KOPT-K1 (cell line): ENCODE data around the gene CHST1.

ENCODE experiments used
- H3K27ac ChIP-seq: fragments of 200-600 bp; sonication (generic); 2 replicates; pipeline ENCODE4 v1.5.1; 2016; ENCODE audit warnings: antibody characterized with exemption, mild to moderate bottlenecking, low read depth, low read length; ENCODE audit not compliant: poor library complexity, severe bottlenecking
- H3K36me3 ChIP-seq: fragments of 200-600 bp; sonication (generic); 2 replicates; pipeline ENCODE4 v1.5.1; 2017; ENCODE audit warnings: antibody characterized with exemption, mild to moderate bottlenecking, low read length, moderate library complexity; ENCODE audit not compliant: insufficient read depth
- H3K9me3 ChIP-seq: fragments of 200-600 bp; sonication (generic); 2 replicates; pipeline ENCODE4 v1.5.1; 2017; ENCODE audit warnings: antibody characterized with exemption, low read length, mild to moderate bottlenecking; ENCODE audit not compliant: insufficient read depth, poor library complexity, severe bottlenecking

CHST1 gene

DNA sequence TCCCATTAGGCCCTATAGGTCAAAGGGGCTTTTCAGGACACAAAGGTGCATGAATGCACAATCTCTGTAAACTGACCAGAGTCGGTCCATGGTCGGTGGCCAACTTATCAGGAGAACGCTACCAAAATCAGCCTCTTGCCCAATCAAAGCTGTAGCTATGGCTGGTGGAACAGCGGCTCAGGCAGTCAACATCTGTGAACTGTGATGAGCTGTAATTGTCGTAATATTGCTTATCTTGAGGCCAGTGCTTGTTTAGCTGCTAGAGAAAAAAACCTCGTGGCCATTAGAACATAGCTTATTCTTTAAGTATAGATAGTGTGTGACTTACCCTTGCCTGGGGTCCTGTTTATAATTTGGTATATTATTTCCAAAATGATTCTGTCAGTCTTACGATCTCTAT, 14.4 kb upstream of the CHST1 start:
- H3K36me3 ChIP-seq: no peaks in the 10 kb centered on the region
- H3K9me3 ChIP-seq: no peaks in the 10 kb centered on the region
- no peak overlapping the region for H3K27ac ChIP-seq

DNA sequence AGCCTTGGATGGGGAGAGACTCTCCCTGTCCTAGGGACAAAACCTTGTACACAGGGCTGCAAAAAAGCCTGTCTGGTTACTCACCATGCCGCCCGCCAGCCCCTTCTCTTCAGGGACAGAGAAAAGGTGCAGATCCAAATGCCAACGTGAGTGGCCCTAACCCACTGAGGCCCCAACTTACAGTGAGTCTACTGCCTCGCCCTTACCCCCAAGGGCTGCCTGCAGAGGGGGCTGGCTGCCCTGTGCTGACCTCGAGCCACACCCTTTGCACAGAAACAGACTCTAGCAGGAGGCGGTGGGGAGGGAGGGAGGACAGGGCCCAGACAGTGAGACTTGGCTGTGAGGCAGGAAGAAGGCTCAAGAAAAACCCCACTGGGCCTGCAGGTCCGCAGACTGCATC, 13.6 kb upstream of the CHST1 start:
- no peak overlapping the region for H3K27ac ChIP-seq
- H3K36me3 ChIP-seq: no peaks in the 10 kb centered on the region
- no peaks in the 10 kb centered on the region for H3K9me3 ChIP-seq

DNA sequence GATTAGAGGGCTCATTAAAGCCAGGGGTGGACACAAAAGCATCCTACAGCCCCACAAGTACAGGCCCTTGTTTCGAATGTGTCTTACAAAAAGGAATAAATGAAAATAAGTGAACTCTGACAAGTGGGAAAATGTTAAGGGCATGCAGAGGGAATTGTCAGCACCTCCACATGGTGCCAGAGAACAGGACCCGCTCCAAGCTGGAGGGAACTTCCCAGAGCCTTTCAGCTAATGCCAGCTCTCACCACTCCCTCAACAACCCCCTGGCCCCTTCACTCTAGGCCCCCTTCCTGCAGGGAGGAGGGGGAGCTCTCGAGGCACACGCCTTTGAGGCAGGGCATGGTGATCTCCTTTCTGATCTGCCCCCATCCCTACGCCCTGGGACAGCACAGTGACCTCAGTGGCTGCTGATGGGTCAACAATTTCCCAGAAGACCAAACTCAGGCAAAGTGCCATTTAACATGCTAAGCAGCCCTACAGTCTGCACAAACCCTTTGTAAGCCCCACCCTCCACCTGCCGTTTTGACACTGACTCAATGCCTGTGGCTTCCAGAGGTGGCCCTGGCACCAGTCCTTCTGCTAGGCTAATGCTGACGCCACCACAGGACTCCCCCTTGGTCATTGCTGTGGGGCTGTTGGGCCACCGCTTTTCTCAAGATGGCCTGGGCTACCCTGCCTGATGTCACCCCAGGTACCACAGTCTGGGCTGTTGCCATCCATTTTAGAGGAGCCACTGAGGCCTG, 12.5 kb upstream of the CHST1 start:
- Histone ChIP-seq H3K9me3 (no peaks in the 10 kb centered on the region), H3K27ac (no peak overlapping the region), H3K36me3 (no peaks in the 10 kb centered on the region)

DNA sequence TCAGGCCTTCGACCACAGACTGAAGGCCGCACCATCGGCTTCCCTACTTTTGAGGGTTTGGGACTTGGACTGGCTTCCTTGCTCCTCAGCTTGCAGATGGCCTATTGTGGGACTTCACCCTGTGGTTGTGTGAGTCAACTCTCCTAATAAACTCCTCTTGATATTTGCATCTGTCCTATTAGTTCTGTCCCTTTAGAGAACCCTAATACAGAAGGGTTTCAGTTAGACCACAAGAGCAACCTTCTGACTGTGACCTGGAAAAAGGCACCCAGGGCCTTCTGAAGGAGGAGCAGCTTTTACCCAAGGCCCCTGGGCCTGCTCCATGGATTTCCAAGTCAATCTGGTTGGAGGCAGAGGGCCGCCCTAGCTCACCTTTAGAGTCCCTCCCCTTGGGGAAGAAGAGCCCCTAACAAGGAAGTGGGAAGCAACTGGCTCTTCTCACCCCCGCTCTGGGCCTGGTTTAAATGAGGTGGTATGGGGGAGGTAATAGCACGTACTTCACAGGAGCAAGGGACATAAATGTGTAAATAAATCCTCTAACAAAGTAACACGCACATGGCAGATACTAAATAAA, 11.2 kb upstream of the CHST1 start:
- Histone ChIP-seq H3K36me3 (no peaks in the 10 kb centered on the region), H3K9me3 (no peaks in the 10 kb centered on the region), H3K27ac (no peak overlapping the region)

DNA sequence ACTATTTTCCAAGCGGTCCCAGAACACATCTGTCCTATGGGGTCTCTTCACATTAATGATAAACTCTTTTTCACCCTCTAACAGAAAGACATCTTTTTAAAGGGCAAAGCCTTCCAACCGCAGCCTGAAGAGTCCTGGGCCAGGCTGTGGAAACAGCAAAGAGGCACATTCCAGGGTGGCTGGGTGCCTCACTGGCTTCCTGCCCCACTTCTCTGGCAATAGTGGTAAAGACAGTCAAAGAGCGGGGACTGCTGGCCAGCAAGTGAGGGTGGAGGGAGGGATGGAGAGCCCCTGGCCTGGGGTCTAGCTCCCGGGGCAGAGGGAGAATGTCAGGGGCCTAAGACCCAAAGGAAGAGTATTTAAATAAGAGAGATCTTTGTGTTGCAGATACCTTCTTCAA, 10.2 kb upstream of the CHST1 start:
- no peaks in the 10 kb centered on the region for H3K36me3 ChIP-seq
- H3K27ac ChIP-seq: no peak overlapping the region

DNA sequence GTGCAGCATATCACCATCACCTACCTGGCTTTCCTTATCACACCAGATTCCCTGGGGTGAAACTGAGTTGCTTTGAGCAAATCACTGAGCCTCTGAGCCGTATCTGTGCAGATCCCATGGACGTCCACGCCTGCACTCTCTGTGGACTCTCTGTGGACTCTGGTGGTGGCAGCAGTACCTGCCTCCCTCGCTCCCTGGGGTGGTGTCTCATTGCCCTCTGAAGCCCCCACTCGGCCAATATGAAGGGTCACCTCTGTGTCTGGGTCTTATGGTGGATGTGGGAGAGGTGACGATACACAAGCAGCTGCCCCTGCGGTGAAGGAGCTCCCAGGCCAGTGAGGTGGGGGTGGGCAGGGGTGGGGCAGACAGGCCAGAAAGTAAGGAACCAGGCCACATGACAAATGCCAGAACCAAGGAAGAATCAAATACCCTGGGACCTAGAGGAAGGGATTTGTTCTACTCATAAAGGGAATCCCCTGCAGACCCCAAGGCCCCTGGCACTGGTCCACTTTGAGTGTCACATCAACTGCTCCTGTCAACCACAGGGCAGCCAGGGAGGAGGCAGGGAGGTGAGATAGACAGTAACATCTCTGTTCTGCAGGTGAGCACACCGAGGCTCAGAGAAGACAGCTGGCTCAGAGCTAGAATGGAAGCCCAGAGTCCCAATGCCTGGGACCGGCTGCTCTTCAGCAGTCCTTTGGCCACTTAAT, 9.2 kb upstream of the CHST1 start:
- no peaks in the 10 kb centered on the region for H3K9me3 ChIP-seq
- no peaks in the 10 kb centered on the region for H3K36me3 ChIP-seq
- H3K27ac ChIP-seq: no peak overlapping the region

More for the DNA sequence above, 10.2 kb upstream of the CHST1 start:
- H3K9me3 ChIP-seq: no peaks in the 10 kb centered on the region

DNA sequence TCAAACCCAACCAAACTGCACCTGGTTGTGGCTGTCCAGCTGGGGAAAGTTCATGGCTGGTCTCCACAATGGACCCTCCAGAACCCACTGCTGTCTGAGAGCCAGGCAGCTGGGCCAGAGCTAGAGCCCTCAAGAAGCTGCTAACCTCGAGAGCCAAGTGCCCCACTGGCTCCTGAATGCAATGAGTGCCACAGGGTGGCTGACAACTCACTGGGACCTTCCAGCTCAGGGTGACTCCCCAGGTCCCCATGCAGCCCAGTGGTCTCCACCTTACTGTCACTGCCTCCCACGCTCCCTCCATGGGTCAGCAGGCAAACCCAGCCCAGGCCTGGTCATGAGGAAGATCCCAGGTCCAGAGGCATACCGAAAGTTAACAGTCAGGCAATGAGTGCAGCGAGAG, 8.0 kb upstream of the CHST1 start:
- Histone ChIP-seq H3K27ac (no peak overlapping the region), H3K36me3 (no peaks in the 10 kb centered on the region), H3K9me3 (no peaks in the 10 kb centered on the region)

DNA sequence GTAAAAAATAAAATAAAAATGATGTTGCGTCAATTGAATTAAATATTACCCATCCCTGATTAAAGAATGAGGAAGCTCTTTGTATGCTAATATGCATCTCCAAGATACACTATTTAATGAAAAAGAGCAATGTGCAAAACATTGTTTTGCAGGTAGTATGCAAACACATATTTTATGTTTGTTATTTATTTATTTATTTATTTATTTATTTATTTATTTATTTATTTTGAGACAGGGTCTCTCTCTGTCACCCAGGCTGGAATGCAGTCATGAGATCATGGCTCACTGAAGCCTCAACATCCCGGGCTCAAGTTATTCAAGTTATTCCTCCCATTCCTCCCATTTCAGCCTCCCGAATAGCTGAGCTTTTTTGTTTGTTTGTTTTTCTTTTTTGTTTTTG, 7.2 kb upstream of the CHST1 start:
- no peak overlapping the region for H3K27ac ChIP-seq
- no peaks in the 10 kb centered on the region for H3K36me3 ChIP-seq
- no peaks in the 10 kb centered on the region for H3K9me3 ChIP-seq

DNA sequence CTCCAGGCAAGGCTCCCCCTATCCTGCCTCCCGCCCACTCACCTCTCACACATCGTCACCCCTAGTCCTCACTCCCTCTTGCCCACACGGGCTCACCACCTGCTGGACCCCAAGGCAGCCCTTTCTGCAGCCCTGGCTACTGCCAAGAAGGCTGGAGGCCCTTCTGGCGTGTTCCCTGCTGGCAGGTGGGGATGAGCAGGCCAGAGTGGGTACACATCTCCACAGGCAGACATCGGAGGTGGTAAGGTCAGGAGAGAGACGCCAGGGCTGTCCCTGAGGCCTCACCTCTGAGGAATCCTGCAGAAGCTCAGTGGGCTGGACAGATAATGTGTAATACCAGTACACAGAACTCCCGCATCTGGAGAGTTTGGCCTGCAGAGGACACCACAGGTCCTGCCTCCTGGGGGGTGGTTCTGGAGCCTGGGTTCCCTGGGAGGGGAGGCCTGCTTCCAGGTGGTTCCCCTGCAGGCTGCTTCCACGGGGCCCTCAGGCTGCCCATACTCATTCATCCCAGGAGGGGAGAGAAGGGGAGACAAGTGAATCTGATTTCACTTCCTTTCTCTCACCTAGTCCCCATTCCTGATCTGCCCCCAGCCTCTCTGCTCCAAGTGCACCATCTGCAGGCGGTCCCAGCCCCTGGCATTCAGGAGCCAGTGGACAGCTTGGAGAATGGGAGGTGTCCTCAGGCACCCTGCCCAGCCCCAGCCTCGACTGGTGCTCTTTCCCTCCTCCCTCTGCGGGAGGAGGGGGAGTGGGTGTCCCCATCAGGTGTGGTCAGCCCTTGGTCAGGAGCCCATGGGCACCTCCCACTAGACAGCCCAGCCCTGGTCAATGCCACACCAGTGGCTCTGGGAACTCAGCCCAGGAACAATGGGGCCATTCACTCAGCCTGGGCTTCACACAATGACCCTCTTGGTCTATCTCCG, 6.1 kb upstream of the CHST1 start:
- Histone ChIP-seq H3K27ac (no peak overlapping the region), H3K9me3 (no peaks in the 10 kb centered on the region), H3K36me3 (no peaks in the 10 kb centered on the region)

DNA sequence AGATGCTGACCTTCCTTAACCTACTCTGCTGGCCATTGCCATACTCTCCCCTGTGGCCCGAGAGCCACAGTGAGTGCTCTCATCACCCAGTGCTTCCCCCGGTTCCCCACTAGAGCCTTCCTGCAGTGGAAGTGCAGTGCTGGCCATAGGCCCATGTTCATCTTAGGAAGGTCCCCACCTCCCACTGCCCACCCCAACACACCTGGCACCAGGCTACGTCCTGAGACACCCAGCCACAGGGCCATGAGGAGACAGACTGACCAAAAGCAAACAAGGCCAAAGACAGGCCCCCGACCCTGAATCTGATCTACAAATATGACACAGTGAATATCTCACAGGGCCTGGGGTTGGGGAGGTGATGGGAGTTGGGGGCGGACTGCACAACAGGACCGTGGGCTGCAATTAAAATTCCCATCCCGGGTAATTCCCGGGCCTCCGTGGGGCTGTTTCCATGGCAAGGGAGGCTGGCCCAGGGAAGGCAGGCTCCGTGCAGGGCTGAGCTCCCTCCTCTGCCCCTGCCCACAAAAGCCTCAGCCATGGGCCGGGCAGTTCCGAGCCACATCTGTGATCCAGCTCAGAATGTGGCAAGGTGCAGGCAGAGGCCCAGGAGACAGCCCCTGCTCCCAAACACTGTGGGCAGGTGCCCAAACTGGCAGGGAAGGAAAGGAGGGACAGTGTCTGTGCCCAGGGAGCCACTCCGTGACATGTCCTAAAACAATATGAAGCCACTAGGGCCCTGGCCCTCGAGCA, 5.1 kb upstream of the CHST1 start:
- Histone ChIP-seq H3K27ac (no peak overlapping the region), H3K36me3 (no peaks in the 10 kb centered on the region), H3K9me3 (no peaks in the 10 kb centered on the region)

DNA sequence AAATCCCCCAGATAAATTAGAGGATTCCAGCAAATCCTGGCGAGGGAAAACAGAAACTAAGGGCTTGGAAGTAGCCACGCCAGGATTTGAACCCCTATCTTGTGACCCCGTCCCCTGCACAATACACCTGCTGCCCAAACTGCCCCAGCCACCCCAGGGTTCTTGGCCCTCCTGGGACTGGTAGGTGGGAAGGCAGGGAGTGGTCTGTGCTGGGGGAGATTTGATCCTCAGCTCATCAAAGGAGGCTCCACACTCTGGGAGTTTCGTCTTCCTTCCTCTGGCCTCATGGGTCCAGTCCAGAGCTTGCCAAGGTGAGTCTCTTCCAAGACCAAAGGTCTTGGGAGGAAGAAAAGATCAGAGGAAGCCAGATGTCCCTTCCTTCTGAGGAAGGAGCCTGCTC, 4.5 kb upstream of the CHST1 start:
- H3K36me3 ChIP-seq: no peaks in the 10 kb centered on the region
- no peak overlapping the region for H3K27ac ChIP-seq
- H3K9me3 ChIP-seq: no peaks in the 10 kb centered on the region

DNA sequence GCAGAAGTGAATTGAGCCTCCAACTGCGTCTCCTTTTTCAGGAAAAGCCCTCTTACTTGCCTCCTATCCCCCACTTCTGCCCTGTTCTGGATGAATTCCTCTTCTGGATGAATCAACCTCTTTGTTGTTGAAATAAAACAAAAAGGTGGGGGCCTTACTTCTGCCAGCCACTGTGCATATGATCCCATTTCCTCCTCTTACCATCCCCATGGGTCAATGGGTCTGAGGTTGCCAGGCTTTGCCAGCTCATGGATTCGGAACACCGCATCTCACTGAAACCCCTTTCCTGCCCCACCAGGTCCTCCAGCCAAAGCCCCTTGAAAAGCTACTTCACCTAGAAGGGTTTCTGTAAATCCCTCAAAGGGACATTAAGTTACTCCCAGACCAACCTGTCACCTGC, 3.7 kb upstream of the CHST1 start:
- Histone ChIP-seq H3K9me3 (no peaks in the 10 kb centered on the region), H3K27ac (no peak overlapping the region), H3K36me3 (no peaks in the 10 kb centered on the region)

DNA sequence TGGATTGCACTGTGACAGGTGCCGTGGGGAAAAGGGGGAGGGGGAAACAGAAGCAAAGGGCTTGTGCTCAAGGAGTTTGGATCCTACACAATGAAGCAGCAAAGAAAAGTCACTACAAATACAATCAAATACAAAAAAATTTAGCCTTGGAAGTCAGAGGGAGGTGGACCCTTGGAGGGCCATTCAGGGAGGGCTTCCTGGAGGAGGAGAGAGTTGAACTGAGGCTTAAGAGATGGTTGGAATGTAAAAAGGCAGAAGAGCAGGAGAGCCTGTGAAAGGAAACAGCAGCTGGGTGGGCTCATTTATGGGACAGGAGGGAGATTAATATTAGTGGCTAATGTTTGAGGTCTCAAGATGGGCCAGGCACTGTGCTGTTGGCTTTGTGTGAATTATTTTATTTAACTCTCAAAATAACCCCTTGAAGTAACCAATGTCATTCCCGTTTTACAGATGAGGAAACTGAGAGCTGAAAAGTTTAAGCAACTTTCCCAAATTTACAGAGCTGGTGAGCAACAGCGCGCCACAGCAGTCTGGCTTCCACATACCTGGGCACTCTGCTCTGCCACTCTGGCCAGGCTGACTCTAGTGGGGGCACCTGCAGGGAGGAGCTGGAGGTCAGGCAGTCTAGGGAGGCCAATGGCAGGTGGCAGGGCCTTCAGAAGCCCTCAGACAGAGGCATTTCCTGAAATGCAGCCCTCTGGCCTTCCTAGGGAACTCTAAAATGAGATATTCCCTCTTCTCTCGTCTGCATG, 2.7 kb upstream of the CHST1 start:
- no peaks in the 10 kb centered on the region for H3K9me3 ChIP-seq
- H3K27ac ChIP-seq: no peak overlapping the region
- no peaks in the 10 kb centered on the region for H3K36me3 ChIP-seq
